Esophagus muscularis mucosa (tissue), 4 donors: Measurements from ENCODE around the gene CDH4. TPM values are rescaled to one million over a fixed set of nuclear protein-coding genes. Genes with fewer than 3 reads are reported as not detected.

Source experiments
- DNase-seq: peaks from one replicate; pipeline ENCODE4 v3.0.0-alpha.2; 2017; ENCODE audit errors: extremely low spot score
- H3K27ac ChIP-seq, 4 donors: fragments of 200-600 bp; sonication (generic); replicated peaks in 1 of 4; 1 replicate in 3 of 4; 2 replicates in 1 of 4; pipeline ENCODE4 v1.5.1; 2016 to 2019; ENCODE audit warnings: mild to moderate bottlenecking in 1 of 4
- H3K27me3 ChIP-seq, 4 donors: fragments of 200-600 bp; sonication (generic); one replicate each; pipeline versions ENCODE4 v1.5.1 to v1.6.0; 2016 to 2019
- H3K36me3 ChIP-seq, 4 donors: fragments of 200-600 bp; sonication (generic); one replicate each; pipeline ENCODE4 v1.5.1; 2016 to 2019
- H3K4me1 ChIP-seq, 4 donors: fragments of 200-600 bp; sonication (generic); one replicate each; pipeline ENCODE4 v1.5.1; 2016 to 2019
- H3K4me3 ChIP-seq, 4 donors: fragments of 200-600 bp; sonication (generic); 1 replicate in 2 of 4; 2 replicates in 2 of 4; pipeline ENCODE4 v1.5.1; 2016 to 2019; ENCODE audit warnings: mild to moderate bottlenecking in 4 of 4, moderate library complexity in 1 of 4
- H3K9me3 ChIP-seq, 4 donors: fragments of 200-600 bp; sonication (generic); 1 replicate in 3 of 4; 2 replicates in 1 of 4; pipeline ENCODE4 v1.5.1; 2016 to 2019
- EP300 ChIP-seq: sonication (generic); formaldehyde crosslinking; IDR thresholded peaks from one replicate; pipeline ENCODE4 v1.6.1; 2017; ENCODE audit warnings: antibody characterized with exemption
- POLR2A ChIP-seq: fragments of 450-650 bp; IDR thresholded peaks from one replicate; pipeline ENCODE4 v1.6.1; 2017; ENCODE audit warnings: antibody characterized with exemption, moderate library complexity, mild to moderate bottlenecking, low read depth
- POLR2AphosphoS5 ChIP-seq, 2 donors: sonication (generic); formaldehyde crosslinking; IDR thresholded peaks; one replicate each; pipeline ENCODE4 v1.6.1; 2017; ENCODE audit warnings: antibody characterized with exemption in 2 of 2
- WGBS: methylation state at CpG from one replicate; pipeline ENCODE4 v1.1.5; 2018; 5-methylcytosine and 5-hydroxymethylcytosine counted together
- intact Hi-C: fragments of 100-400 bp; cut with DNase I; formaldehyde crosslinking; loops from one replicate; pipeline ENCODE4 v1.15.1; 2023
- total RNA-seq, 4 donors: library from RNA; depleted of rRNA; stranded (reverse); fragments of >200 nt; gene quantifications; one replicate each; pipeline versions ENCODE4 v1.1.0 to v1.2.1, GENCODE V29; 2016
- TF ChIP-seq, protein P1 (sequence below), 3 experiments: fragments of 200-600 bp in 2 of 3; fragments of 450-650 bp in 1 of 3; sonication (generic) in 2 of 3; IDR thresholded peaks; one replicate each; pipeline ENCODE4 v1.5.1; 2017 to 2019; ENCODE audit warnings: antibody characterized with exemption in 3 of 3, mild to moderate bottlenecking in 2 of 3, moderate library complexity in 1 of 3

CDH4 gene
- total RNA-seq, 4 donors from 2014 or later: 0.42 to 1.3 (median 0.48) TPM

GRCh38 chr20:61454053-61454452 lies 202.0 kb downstream of the CDH4 start:
- WGBS: 76% methylated on average over 9 of the region's 9 CpGs
- Histone ChIP-seq H3K27me3 (peaks cover 0 to 20% (median 4%) of the 10 kb centered on the region in 4 donors), H3K36me3 (no peaks in the 10 kb centered on the region), H3K4me3 (no peak overlapping the region), H3K27ac (no peak overlapping the region), H3K4me1 (no peaks in the 10 kb centered on the region), H3K9me3 (no peaks in the 10 kb centered on the region)
- intact Hi-C loops: no loop called here
- TF ChIP-seq POLR2A (no peak), POLR2AphosphoS5 (IDR thresholded peaks at IDR 0.05) (no peak), EP300 (no peak)
- TF ChIP-seq, protein P1, sequence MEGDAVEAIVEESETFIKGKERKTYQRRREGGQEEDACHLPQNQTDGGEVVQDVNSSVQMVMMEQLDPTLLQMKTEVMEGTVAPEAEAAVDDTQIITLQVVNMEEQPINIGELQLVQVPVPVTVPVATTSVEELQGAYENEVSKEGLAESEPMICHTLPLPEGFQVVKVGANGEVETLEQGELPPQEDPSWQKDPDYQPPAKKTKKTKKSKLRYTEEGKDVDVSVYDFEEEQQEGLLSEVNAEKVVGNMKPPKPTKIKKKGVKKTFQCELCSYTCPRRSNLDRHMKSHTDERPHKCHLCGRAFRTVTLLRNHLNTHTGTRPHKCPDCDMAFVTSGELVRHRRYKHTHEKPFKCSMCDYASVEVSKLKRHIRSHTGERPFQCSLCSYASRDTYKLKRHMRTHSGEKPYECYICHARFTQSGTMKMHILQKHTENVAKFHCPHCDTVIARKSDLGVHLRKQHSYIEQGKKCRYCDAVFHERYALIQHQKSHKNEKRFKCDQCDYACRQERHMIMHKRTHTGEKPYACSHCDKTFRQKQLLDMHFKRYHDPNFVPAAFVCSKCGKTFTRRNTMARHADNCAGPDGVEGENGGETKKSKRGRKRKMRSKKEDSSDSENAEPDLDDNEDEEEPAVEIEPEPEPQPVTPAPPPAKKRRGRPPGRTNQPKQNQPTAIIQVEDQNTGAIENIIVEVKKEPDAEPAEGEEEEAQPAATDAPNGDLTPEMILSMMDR (IDR thresholded peaks at IDR 0.05): no peak
- no peak for DNase-seq

GRCh38 chr20:61455508-61456215 lies 203.6 kb downstream of the CDH4 start:
- TF ChIP-seq, protein P1 (IDR thresholded peaks at IDR 0.05): no peak
- TF ChIP-seq POLR2A (no peak), POLR2AphosphoS5 (IDR thresholded peaks at IDR 0.05) (no peak), EP300 (no peak)
- 90% methylated on average over 6 of the region's 6 CpGs for WGBS
- Histone ChIP-seq H3K4me3 (no peak overlapping the region), H3K27ac (no peak overlapping the region), H3K27me3 (peaks cover 0 to 25% (median 0%) of the 10 kb centered on the region in 4 donors), H3K36me3 (no peaks in the 10 kb centered on the region), H3K9me3 (no peaks in the 10 kb centered on the region), H3K4me1 (no peaks in the 10 kb centered on the region)
- intact Hi-C loops: no loop called here
- DNase-seq: no peak

DNA sequence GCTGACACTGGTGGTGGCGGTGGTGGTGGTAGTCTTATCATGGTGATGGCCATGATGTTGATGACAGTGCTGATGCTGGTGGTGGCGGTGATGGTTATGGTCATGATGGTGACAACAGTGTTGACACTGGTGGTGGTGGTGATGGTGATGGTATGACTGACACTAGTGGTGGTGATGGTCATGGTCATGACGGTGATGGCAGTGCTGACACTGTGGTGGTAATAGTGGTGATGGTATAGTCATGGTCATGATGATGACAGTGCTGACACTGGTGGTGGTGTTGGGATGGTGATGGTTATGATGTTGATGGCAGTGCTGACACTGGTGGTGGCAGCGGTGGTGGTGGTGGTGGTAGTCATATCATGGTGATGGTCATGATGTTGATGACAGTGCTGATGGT lies 205.7 kb downstream of the CDH4 start:
- no peak for TF ChIP-seq POLR2AphosphoS5 (IDR thresholded peaks at IDR 0.05)
- intact Hi-C loops: no loop called here
- Histone ChIP-seq H3K27me3 (peaks cover 0 to 17% (median 0%) of the 10 kb centered on the region in 4 donors), H3K4me3 (no peak overlapping the region), H3K4me1 (no peaks in the 10 kb centered on the region), H3K9me3 (no peaks in the 10 kb centered on the region), H3K27ac (no peak overlapping the region), H3K36me3 (no peaks in the 10 kb centered on the region)
- DNase-seq: no peak
- WGBS: 89% methylated on average over 4 of the region's 4 CpGs

DNA sequence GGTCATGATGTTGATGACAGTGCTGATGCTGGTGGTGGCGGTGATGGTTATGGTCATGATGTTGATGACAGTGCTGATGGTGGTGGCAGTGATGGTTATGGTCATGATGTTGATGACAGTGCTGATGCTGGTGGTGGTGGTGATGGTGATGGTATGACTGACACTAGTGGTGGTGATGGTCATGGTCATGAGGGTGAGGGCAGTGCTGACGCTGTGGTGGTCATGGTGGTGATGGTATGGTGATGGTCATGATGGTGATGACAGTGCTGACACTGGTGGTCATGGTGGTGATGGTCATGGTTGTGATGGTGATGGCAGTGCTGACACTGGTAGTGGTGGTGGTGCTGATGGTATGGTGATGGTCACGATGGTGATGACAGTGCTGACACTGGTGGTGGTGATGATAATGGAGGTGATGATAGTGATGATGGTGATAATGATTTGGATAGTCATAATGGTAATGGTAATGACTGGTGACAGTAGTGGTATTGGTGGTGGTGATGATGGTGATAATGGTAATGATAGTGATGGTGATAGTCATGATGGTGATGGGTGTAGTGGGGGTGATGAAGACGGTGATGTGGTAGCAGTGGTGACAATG lies 206.2 kb downstream of the CDH4 start:
- peaks cover 0 to 17% (median 0%) of the 10 kb centered on the region in 4 donors for H3K27me3 ChIP-seq
- no peak overlapping the region for H3K4me3 ChIP-seq
- no peaks in the 10 kb centered on the region for H3K9me3 ChIP-seq
- WGBS: 92% methylated on average over 4 of the region's 4 CpGs
- H3K4me1 ChIP-seq: no peaks in the 10 kb centered on the region
- DNase-seq: no peak
- H3K36me3 ChIP-seq: no peaks in the 10 kb centered on the region
- intact Hi-C loops: no loop called here
- TF ChIP-seq, protein P1 (IDR thresholded peaks at IDR 0.05): no peak
- TF ChIP-seq POLR2AphosphoS5 (IDR thresholded peaks at IDR 0.05): no peak
- no peak for TF ChIP-seq POLR2A
- TF ChIP-seq EP300: no peak
- H3K27ac ChIP-seq: no peak overlapping the region

DNA sequence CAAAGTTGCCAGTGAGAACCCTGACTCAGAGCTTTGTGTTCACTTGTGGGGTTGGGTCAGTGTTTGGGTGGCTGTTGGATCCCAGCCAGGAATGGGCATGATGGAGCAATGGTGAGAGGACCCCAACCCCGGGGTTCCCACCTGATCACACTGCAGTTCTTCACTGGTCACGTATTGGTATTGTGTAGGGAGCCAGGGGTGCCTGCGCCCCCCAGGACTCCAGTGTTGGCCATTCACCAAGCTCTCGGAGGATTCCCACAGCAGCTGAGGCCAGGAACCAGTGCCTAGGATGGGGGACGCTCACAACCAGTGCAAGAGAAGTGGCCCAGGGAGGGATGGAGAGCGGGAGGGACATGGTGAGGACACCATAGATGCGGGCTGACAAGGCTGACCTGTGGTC lies 207.2 kb downstream of the CDH4 start:
- H3K36me3 ChIP-seq: no peaks in the 10 kb centered on the region
- WGBS: 94% methylated on average over 3 of the region's 7 CpGs
- H3K27ac ChIP-seq: no peak overlapping the region
- TF ChIP-seq, protein P1 (IDR thresholded peaks at IDR 0.05): no peak
- no peak for TF ChIP-seq EP300
- no peak for TF ChIP-seq POLR2AphosphoS5 (IDR thresholded peaks at IDR 0.05)
- no peak for TF ChIP-seq POLR2A
- no peaks in the 10 kb centered on the region for H3K9me3 ChIP-seq
- no peak overlapping the region for H3K4me3 ChIP-seq
- no peak for DNase-seq
- peaks cover 0 to 17% (median 0%) of the 10 kb centered on the region in 4 donors for H3K27me3 ChIP-seq
- intact Hi-C loops: no loop called here
- no peaks in the 10 kb centered on the region for H3K4me1 ChIP-seq
